K562 (cell line): ENCODE data around the gene EDARADD. TPM values are rescaled to one million over a fixed set of nuclear protein-coding genes. Genes with fewer than 3 reads are reported as not detected.

Experiments used
- BACH1 ChIP-seq: fragments of 200-800 bp; sonication (Bioruptor generic); IDR thresholded peaks from 2 replicates; pipeline ENCODE4 v1.6.1; 2016; ENCODE audit warnings: missing genetic modification characterization, missing compliant biosample characterization
- BRD4 ChIP-seq: fragments of 200-600 bp; sonication (generic); IDR thresholded peaks from 2 replicates; pipeline ENCODE4 v1.6.1; 2017; ENCODE audit warnings: inconsistent platforms
- CBX8 ChIP-seq: fragments of 200-600 bp; sonication (generic); IDR thresholded peaks from 2 replicates; pipeline ENCODE4 v1.6.1; 2012; ENCODE audit warnings: borderline replicate concordance, mixed run types, low read depth, mild to moderate bottlenecking, moderate library complexity, mixed read lengths, low read length, control low read depth, inconsistent platforms; ENCODE audit not compliant: poor library complexity, severe bottlenecking; ENCODE audit errors: extremely low read depth
- DPF2 ChIP-seq: fragments of 450-650 bp; IDR thresholded peaks from 2 replicates; pipeline ENCODE4 v1.6.1; 2016
- ELF1 ChIP-seq: fragments of 200-800 bp; sonication (Bioruptor generic); IDR thresholded peaks from 2 replicates; pipeline ENCODE4 v1.6.1; 2016; ENCODE audit warnings: missing genetic modification characterization, missing compliant biosample characterization
- EP300 ChIP-seq: IDR thresholded peaks from 2 replicates; pipeline ENCODE4 v1.6.1; 2012; ENCODE audit warnings: low read length, improper control_type of control experiment
- GABPA ChIP-seq: fragments of 200-800 bp; sonication (Bioruptor generic); conservative IDR thresholded peaks from 2 replicates; pipeline ENCODE4 v1.6.1; 2016; ENCODE audit warnings: low read depth, missing genetic modification characterization, missing compliant biosample characterization
- GTF2F1 ChIP-seq: IDR thresholded peaks from 2 replicates; pipeline ENCODE4 v1.6.1; 2011; ENCODE audit warnings: low read depth, low read length, improper control_type of control experiment
- HDAC2 ChIP-seq: fragments of 450-650 bp; IDR thresholded peaks from 2 replicates; pipeline ENCODE4 v1.6.1; 2016; ENCODE audit warnings: mild to moderate bottlenecking
- HLTF ChIP-seq: fragments of 450-650 bp; IDR thresholded peaks from 2 replicates; pipeline ENCODE4 v1.6.1; 2016
- KDM1A ChIP-seq, 2 experiments: fragments of 450-650 bp; IDR thresholded peaks; 2 replicates each; pipeline ENCODE4 v1.6.1; 2016; ENCODE audit warnings: mild to moderate bottlenecking in 2 of 2
- KLF1 ChIP-seq: fragments of 450-650 bp; IDR thresholded peaks from 2 replicates; pipeline ENCODE4 v1.6.1; 2016; ENCODE audit warnings: missing genetic modification characterization, missing compliant biosample characterization
- KLF16 ChIP-seq: IDR thresholded peaks from 2 replicates; pipeline ENCODE4 v1.6.1; 2016; ENCODE audit warnings: antibody characterized with exemption
- MIER1 ChIP-seq: fragments of 450-650 bp; IDR thresholded peaks from 2 replicates; pipeline ENCODE4 v1.6.1; 2016; ENCODE audit warnings: antibody characterized with exemption, mild to moderate bottlenecking, low read depth
- NCOA6 ChIP-seq: fragments of 450-650 bp; IDR thresholded peaks from 2 replicates; pipeline ENCODE4 v1.6.1; 2017; ENCODE audit warnings: mild to moderate bottlenecking
- NR1H2 ChIP-seq: sonication (generic); formaldehyde crosslinking; IDR thresholded peaks from 2 replicates; pipeline ENCODE4 v1.4.0; 2020; ENCODE audit warnings: mild to moderate bottlenecking, missing genetic modification reagents
- RB1 ChIP-seq: fragments of 450-650 bp; IDR thresholded peaks from 2 replicates; pipeline ENCODE4 v1.6.1; 2017; ENCODE audit warnings: low read depth, mild to moderate bottlenecking
- RNF2 ChIP-seq: sonication (generic); IDR thresholded peaks from 2 replicates; pipeline ENCODE4 v1.6.1; 2016
- SMARCE1 ChIP-seq: fragments of 450-650 bp; IDR thresholded peaks from 2 replicates; pipeline ENCODE4 v1.7.1; 2016; ENCODE audit warnings: mild to moderate bottlenecking
- STAT5A ChIP-seq: IDR thresholded peaks from 2 replicates; pipeline ENCODE4 v1.6.1; 2012; ENCODE audit warnings: low read length, inconsistent platforms, borderline replicate concordance
- TRIM28 ChIP-seq: fragments of 450-650 bp; IDR thresholded peaks from 2 replicates; pipeline ENCODE4 v1.6.1; 2017
- ZBTB17 ChIP-seq: fragments of 450-650 bp; formaldehyde crosslinking; IDR thresholded peaks from 2 replicates; pipeline ENCODE4 v1.4.0; 2020; ENCODE audit warnings: mild to moderate bottlenecking
- polyA plus RNA-seq, 8 experiments: library from polyadenylated mRNA; depleted of rRNA in 4 of 8; stranded (reverse) in 5 of 8; unstranded in 3 of 8; fragments of >200 nt; fragmentation: Nextera tagmentation in 2 of 8; fragmentation: Illumina TruSeq in 1 of 8; extraction: Ambion mirVana in 2 of 8; extraction: Trizol in 1 of 8; gene quantifications; 2 replicates each; pipeline versions ENCODE4 v1.2.1 to v1.2.3, GENCODE V29; 2011 to 2014; ENCODE audit warnings: inconsistent platforms in 1 of 8, missing spikeins in 1 of 8
- total RNA-seq, 7 experiments: library from RNA; depleted of rRNA in 6 of 7; stranded (reverse); fragments of >200 nt in 6 of 7; fragmentation: Illumina TruSeq in 2 of 7; extraction: Trizol in 2 of 7; gene quantifications; 2 replicates each; pipeline versions ENCODE4 v1.2.1 to v1.2.3, GENCODE V29; 2011 to 2021; ENCODE audit warnings: low replicate concordance in 1 of 7
- TF ChIP-seq, protein P1 (sequence below): fragments of 250-450 bp; sonication (Bioruptor Pico); IDR thresholded peaks from 2 replicates; pipeline ENCODE4 v1.4.0; 2020; ENCODE audit warnings: mild to moderate bottlenecking, moderate library complexity
- TF ChIP-seq, protein P2 (sequence below): fragments of 450-650 bp; conservative IDR thresholded peaks from 2 replicates; pipeline ENCODE4 v1.6.1; 2016; ENCODE audit warnings: missing genetic modification characterization, low read depth, mild to moderate bottlenecking, control low read depth, missing compliant biosample characterization
- TF ChIP-seq, protein P3 (sequence below): sonication (generic); formaldehyde crosslinking; IDR thresholded peaks from 2 replicates; pipeline ENCODE4 v1.8.0; 2022; ENCODE audit warnings: missing genetic modification reagents, mild to moderate bottlenecking, moderate library complexity, borderline replicate concordance

EDARADD gene
- total and polyA plus RNA-seq, 9 of the 15 experiments (the other 6 are each of a cell fraction or from before 2014, with no cell fraction given): 0.46 to 32.4 (median 20.6) TPM

DNA sequence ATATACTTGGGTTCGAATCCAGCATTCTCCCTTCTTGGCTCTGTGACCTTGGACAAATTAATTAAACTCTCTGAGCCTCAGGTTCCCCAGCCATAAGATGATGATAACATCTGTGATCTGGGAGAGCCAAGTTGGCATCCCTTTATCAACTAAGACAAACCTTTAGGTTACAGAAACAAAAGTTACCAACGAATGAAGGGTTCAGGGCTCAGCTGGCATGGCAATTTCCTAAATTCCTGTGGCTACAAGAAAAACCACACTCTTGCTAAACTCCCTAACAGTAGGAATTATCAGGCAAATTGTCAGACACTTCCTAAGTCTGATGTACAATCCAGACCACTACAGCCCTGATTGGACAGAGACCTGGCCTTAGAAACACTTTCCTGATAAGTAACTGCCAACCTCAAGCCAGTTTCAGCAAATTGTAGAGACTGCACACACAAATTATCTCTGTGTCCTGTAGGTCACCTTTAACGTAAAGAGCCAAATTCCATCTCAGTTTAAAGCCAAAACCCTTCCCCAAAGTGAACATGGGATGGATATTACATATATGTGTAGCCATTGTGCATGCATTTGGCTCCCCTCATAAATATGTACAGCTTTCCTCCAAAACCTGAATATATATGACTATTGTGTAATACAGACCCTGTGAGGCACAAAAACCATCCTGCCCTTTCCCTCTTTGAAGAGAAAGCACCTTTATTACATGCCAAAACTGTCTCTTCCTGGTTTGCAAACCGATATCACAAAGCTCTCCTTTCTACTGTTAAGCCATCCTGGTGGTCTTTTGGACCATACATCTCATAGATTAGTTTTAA is 39.5 kb upstream of the EDARADD start (continued):
- TF ChIP-seq, protein P1, sequence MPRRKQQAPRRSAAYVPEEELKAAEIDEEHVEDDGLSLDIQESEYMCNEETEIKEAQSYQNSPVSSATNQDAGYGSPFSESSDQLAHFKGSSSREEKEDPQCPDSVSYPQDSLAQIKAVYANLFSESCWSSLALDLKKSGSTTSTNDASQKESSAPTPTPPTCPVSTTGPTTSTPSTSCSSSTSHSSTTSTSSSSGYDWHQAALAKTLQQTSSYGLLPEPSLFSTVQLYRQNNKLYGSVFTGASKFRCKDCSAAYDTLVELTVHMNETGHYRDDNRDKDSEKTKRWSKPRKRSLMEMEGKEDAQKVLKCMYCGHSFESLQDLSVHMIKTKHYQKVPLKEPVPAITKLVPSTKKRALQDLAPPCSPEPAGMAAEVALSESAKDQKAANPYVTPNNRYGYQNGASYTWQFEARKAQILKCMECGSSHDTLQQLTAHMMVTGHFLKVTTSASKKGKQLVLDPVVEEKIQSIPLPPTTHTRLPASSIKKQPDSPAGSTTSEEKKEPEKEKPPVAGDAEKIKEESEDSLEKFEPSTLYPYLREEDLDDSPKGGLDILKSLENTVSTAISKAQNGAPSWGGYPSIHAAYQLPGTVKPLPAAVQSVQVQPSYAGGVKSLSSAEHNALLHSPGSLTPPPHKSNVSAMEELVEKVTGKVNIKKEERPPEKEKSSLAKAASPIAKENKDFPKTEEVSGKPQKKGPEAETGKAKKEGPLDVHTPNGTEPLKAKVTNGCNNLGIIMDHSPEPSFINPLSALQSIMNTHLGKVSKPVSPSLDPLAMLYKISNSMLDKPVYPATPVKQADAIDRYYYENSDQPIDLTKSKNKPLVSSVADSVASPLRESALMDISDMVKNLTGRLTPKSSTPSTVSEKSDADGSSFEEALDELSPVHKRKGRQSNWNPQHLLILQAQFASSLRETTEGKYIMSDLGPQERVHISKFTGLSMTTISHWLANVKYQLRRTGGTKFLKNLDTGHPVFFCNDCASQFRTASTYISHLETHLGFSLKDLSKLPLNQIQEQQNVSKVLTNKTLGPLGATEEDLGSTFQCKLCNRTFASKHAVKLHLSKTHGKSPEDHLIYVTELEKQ (CRISPR knock-in tag): no peak
- TF ChIP-seq KLF16: peak; percentile 31; the same call in 1 of the 2 replicates
- no peak for TF ChIP-seq ZBTB17 (CRISPR knock-in tag)
- TF ChIP-seq RNF2: peak; percentile 43; the same call in 1 of the 2 replicates
- TF ChIP-seq ELF1 (tag): no peak
- TF ChIP-seq, protein P2, sequence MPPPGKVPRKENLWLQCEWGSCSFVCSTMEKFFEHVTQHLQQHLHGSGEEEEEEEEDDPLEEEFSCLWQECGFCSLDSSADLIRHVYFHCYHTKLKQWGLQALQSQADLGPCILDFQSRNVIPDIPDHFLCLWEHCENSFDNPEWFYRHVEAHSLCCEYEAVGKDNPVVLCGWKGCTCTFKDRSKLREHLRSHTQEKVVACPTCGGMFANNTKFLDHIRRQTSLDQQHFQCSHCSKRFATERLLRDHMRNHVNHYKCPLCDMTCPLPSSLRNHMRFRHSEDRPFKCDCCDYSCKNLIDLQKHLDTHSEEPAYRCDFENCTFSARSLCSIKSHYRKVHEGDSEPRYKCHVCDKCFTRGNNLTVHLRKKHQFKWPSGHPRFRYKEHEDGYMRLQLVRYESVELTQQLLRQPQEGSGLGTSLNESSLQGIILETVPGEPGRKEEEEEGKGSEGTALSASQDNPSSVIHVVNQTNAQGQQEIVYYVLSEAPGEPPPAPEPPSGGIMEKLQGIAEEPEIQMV (tag): no peak
- TF ChIP-seq SMARCE1: no peak; the same call in 1 of the 2 replicates
- TF ChIP-seq NCOA6: no peak
- TF ChIP-seq DPF2: peak; percentile 68; the same call in 1 of the 2 replicates
- TF ChIP-seq, protein P3, sequence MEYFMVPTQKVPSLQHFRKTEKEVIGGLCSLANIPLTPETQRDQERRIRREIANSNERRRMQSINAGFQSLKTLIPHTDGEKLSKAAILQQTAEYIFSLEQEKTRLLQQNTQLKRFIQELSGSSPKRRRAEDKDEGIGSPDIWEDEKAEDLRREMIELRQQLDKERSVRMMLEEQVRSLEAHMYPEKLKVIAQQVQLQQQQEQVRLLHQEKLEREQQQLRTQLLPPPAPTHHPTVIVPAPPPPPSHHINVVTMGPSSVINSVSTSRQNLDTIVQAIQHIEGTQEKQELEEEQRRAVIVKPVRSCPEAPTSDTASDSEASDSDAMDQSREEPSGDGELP: no peak; the same call in 1 of the 2 replicates
- TF ChIP-seq STAT5A: peak; percentile 19; the same call in 1 of the 2 replicates
- TF ChIP-seq KDM1A (IDR thresholded peaks at IDR 0.05): peak; percentile 62 to 69; a peak in 3 of 4 replicates
- TF ChIP-seq NR1H2 (CRISPR knock-in tag): no peak
- TF ChIP-seq TRIM28: no peak
- TF ChIP-seq HLTF: no peak
- 0 out of 2 replicates have a peak, but pooled peaks have one; percentile 53 for TF ChIP-seq BRD4
- no peak for TF ChIP-seq GTF2F1
- no peak for TF ChIP-seq GABPA
- TF ChIP-seq HDAC2: peak; percentile 86; the same call in 1 of the 2 replicates
- no peak for TF ChIP-seq CBX8
- TF ChIP-seq RB1: no peak
- no peak for TF ChIP-seq KLF1 (tag)
- TF ChIP-seq MIER1: no peak
- TF ChIP-seq BACH1 (tag): peak; percentile 40; the same call in 1 of the 2 replicates
- TF ChIP-seq EP300: peak; percentile 54; the same call in 1 of the 2 replicates
